Muscle of leg (tissue), 11 donors: ENCODE data around the gene ANXA1. TPM values are rescaled to one million over a fixed set of nuclear protein-coding genes. Genes with fewer than 3 reads are reported as not detected.

ENCODE experiments used
- DNase-seq: peaks from one replicate; pipeline ENCODE4 v3.0.0; 2013
- H3K27ac ChIP-seq: one replicate; pipeline ENCODE4 v1.5.1; 2013; ENCODE audit warnings: mild to moderate bottlenecking, low read length, control low read depth
- H3K27me3 ChIP-seq: one replicate; pipeline ENCODE4 v1.6.1; 2013; ENCODE audit warnings: low read length; ENCODE audit not compliant: control insufficient read depth, insufficient read depth
- H3K36me3 ChIP-seq: one replicate; pipeline ENCODE4 v1.6.1; 2013; ENCODE audit warnings: low read length; ENCODE audit not compliant: control insufficient read depth, insufficient read depth
- H3K4me1 ChIP-seq: one replicate; pipeline ENCODE4 v1.6.1; 2013; ENCODE audit warnings: low read length; ENCODE audit not compliant: control insufficient read depth, insufficient read depth
- H3K4me3 ChIP-seq: one replicate; pipeline ENCODE4 v1.5.1; 2013; ENCODE audit warnings: low read length, control low read depth
- H3K9me3 ChIP-seq: replicated peaks from 2 replicates; pipeline ENCODE4 v1.6.1; 2013; ENCODE audit warnings: low read depth, low read length; ENCODE audit not compliant: control insufficient read depth
- WGBS: methylation state at CpG from one replicate; pipeline ENCODE4 v1.1.5; 2013; ENCODE audit warnings: missing lambda C conversion rate; ENCODE audit not compliant: insufficient coverage; 5-methylcytosine and 5-hydroxymethylcytosine counted together
- polyA plus RNA-seq, 8 donors: library from polyadenylated mRNA; unstranded; fragments of 120-200 nt; gene quantifications; one replicate each; pipeline versions ENCODE4 v1.2.1 to v1.2.3, GENCODE V29; 2013; ENCODE audit warnings: inconsistent platforms in 1 of 8, low replicate concordance in 1 of 8; ENCODE audit not compliant: insufficient read length in 8 of 8, insufficient read depth in 1 of 8
- total RNA-seq: library from RNA; stranded (reverse); fragments of 120-200 nt; gene quantifications from one replicate; pipeline ENCODE4 v1.2.4, GENCODE V29; 2013

The ANXA1 gene
- total and polyA plus RNA-seq, 9 donors, result 87.6 to 323 (median 126) TPM

DNA sequence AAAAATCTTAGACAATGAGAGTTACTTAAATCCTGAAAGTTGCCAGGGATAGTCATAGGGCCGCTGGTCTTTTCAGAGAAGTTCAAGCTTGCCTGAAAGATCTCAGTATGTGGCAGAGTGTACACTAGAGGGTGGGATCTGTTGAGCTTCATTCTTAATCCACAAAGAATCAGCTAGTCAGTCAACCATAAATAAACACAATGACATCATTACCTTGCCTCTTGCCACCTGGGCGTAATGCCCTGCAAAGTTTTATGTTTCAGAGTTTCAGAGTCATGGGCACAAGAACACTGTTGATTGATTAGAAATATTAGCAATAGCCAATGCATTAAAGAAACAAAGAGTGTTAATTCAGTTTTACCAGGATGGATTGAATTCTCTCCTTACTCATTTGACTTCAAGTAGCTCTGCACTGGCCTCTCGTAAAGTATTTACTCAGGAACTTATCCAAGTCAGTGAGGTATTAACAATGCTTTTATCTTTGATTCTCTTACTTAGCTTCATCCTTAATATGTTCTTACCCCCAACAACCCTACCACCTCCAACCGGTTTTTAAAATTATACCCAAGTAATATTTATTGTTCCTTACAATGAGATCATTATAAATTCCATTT lies 14.3 kb upstream of the ANXA1 start:
- WGBS, result no CpG with 5 or more reads among the region's 4 CpGs
- H3K4me3 ChIP-seq, result no peak overlapping the region
- H3K4me1 ChIP-seq, result no peaks in the 10 kb centered on the region
- no peaks in the 10 kb centered on the region for H3K36me3 ChIP-seq
- no peaks in the 10 kb centered on the region for H3K27me3 ChIP-seq
- no peaks in the 10 kb centered on the region for H3K9me3 ChIP-seq
- no peak overlapping the region for H3K27ac ChIP-seq
- DNase-seq, result no peak

DNA sequence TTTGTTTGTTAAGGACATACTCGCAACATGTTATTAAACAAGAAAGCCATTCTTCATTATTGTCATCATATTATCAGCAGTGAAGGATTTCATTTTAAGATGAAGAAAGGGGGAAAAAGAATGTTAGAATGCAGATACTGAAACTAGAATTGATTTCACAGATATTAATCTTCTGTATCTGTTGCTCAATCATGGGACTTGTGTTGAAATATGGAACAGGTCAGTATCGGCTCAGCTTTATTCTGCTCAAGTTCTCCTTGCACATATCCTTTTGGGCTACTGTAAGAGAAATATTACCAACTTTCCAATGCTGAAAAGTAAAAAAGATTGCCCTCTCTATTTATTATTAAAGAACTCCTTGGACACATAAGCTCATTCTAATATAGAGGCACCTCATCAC lies 13.8 kb upstream of the ANXA1 start:
- DNase-seq, result no peak
- WGBS, result no CpG with 5 or more reads among the region's 2 CpGs
- no peaks in the 10 kb centered on the region for H3K36me3 ChIP-seq
- H3K9me3 ChIP-seq, result no peaks in the 10 kb centered on the region
- H3K27ac ChIP-seq, result no peak overlapping the region
- H3K27me3 ChIP-seq, result no peaks in the 10 kb centered on the region
- H3K4me3 ChIP-seq, result no peak overlapping the region
- H3K4me1 ChIP-seq, result no peaks in the 10 kb centered on the region

DNA sequence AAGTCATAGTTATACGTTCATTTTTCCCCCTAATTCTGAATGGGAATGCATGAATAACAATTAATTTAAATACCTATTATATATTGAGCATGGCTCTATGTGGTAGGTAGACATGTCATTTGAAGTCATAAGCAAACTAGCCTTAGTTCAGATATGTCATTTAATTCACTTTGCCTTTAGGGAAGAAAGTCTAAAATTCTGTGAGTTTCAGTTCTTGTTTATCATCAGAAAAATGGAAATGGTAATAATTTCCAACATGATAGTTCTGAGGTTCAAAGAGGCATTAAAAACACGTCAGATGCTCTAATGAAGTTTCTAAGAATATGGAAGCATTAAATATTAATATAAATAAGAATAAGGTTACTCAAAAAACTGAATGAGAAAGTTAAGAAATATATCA lies 13.1 kb upstream of the ANXA1 start:
- no peaks in the 10 kb centered on the region for H3K36me3 ChIP-seq
- H3K27ac ChIP-seq, result no peak overlapping the region
- WGBS, result no CpG with 5 or more reads among the region's 2 CpGs
- no peaks in the 10 kb centered on the region for H3K9me3 ChIP-seq
- no peaks in the 10 kb centered on the region for H3K27me3 ChIP-seq
- no peak for DNase-seq
- H3K4me1 ChIP-seq, result no peaks in the 10 kb centered on the region
- H3K4me3 ChIP-seq, result no peak overlapping the region

DNA sequence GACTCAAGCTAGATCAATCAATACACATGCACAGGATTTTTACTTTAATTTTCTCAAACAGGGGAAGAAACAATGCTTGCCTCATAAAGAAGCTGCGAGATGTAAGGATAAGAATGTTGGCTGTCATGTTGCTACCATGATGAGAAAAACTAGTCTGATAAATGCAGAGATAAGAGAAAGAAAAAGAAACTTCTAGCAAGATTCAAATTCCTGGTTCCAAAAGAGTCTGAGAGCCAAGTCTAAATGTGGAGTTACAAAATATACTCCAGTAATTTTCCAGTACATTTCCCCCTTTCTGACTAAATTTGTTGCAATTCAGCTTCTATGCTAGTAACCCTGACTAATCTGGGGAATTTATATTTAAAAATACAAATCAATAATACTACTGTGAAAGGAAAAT lies 10.4 kb upstream of the ANXA1 start:
- H3K27ac ChIP-seq, result no peak overlapping the region
- no CpG with 5 or more reads among the region's 1 CpG for WGBS
- DNase-seq, result no peak
- H3K4me1 ChIP-seq, result no peaks in the 10 kb centered on the region
- no peaks in the 10 kb centered on the region for H3K27me3 ChIP-seq
- no peaks in the 10 kb centered on the region for H3K9me3 ChIP-seq
- no peaks in the 10 kb centered on the region for H3K36me3 ChIP-seq
- no peak overlapping the region for H3K4me3 ChIP-seq

DNA sequence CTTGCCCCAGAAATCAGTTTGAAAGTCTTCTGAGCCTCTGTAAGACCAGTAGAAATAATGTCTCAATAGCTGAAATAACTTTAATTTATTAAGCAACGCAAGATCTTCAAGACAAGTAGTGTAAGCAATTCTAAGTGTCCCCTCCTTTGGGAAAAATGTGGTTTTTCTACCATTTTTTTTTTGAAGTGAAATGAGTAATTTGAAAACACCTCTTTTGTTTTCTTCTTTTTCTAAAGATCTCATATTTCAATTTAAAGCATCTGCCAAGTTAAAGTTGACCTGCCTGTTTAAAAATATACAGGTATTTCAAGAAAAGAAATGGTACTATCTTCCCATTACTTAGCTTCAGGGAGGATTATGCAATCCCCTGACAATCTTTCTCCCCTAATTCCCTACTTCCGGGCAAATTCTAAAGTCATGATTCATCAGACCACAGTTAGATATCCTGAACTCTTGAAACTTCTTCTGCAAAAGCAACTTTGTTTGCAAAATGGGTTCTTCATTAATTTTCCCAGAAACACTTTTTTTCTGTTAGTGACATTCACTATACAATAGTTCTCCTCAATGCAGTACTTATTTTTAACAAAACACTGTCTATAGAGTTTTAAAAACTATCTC lies 7.8 kb upstream of the ANXA1 start:
- DNase-seq, result peak; percentile 68
- no CpG with 5 or more reads among the region's 2 CpGs for WGBS

DNA sequence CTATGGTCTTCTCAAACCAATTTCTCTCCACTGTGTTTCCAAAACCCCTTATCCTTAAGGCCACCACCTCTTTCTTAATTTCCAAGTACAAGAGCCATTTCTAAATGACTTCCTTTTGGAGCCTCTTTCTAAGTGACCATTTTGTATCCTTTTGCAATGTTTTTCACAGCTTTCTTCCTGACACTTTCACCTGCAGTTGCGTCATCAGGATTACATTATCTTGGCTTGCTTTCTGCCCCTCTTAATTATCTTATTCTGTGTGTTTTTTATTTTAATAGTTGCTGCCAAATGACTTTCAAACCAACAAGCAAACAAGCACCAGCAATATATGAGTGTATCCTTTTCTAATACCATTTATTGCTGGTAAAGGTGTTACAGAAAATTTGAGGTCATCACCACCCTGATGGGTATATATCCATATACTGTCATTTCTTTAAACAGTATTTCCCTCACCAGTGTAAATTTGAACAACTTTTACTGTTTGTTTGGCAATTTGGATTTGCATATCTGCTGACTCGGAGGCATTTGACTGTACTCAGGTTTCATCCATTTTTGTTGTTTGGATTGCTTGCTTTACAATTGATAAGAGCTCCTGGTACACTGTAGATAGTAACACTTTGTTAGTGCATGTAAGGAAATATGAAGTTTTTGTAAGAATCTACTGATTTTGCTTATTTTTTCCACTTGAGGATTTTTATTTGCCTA lies 5.4 kb upstream of the ANXA1 start:
- WGBS, result no CpG with 5 or more reads among the region's 2 CpGs
- H3K9me3 ChIP-seq, result no peaks in the 10 kb centered on the region
- peaks cover 2% of the 10 kb centered on the region for H3K4me1 ChIP-seq

More for the DNA sequence above, 7.8 kb upstream of the ANXA1 start:
- Histone ChIP-seq H3K9me3 (no peaks in the 10 kb centered on the region), H3K27me3 (no peaks in the 10 kb centered on the region), H3K36me3 (no peaks in the 10 kb centered on the region), H3K27ac (no peak overlapping the region), H3K4me3 (no peak overlapping the region), H3K4me1 (no peaks in the 10 kb centered on the region)

DNA sequence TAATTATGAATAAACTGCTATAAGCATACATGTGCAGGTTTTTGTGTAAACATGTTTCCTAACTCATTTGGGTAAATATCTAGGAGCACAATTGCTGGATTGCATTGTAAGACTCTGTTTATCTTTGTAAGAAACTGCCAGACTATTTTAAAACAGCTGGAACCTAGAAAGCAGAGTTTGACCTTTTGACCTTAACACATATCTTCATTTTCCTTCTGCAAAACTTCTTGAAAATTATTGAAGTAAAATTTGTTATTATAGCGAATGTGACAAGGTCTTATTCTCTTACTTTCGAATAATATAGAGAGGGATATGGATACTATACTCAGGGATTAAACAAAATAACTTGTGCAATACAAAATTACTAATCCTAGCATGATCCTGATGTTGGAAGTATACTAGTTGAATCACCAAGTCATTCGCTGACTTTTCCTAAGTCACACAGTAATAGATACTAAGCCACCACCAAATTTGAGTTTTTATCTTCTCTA lies 3.2 kb upstream of the ANXA1 start:
- Histone ChIP-seq H3K9me3 (no peaks in the 10 kb centered on the region), H3K4me1 (peaks cover 2% of the 10 kb centered on the region), H3K27me3 (no peaks in the 10 kb centered on the region), H3K27ac (no peak overlapping the region), H3K36me3 (no peaks in the 10 kb centered on the region), H3K4me3 (no peak overlapping the region)
- DNase-seq, result no peak
- no CpG with 5 or more reads among the region's 3 CpGs for WGBS

More for the DNA sequence above, 5.4 kb upstream of the ANXA1 start:
- Histone ChIP-seq H3K27ac (no peak overlapping the region), H3K36me3 (no peaks in the 10 kb centered on the region), H3K27me3 (no peaks in the 10 kb centered on the region), H3K4me3 (no peak overlapping the region)
- DNase-seq, result no peak

DNA sequence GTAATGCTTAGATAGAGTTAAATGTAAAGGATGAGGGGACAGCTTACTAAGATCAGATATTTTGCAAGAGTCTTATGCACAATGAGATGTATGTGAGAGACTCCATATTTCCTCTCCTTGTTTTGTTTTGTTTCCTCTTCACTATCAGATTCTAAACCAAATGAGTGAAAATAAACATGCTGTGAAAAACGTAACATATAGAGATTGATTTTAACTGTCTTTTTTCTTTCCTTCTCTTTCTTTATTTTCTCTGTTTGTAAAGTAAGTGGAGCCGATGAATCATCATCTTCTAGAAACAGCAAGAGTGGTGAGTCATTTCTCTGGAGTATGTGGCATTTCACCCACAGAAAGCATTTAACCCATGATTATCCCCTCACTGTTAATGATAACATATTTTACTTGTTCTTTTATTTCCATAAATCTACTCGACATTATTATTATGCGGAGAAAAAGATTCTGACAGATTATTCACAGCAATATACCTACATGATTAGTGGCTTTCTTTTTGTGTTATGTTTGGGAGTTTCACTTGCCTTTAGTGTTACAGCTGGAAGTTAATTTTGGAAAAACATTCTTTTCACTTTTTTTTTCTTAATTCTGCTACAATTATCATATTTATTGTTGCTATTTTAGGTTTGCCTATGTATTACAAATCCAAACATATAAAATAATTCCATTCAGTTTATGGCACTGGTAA lies 2.1 kb upstream of the ANXA1 start:
- peak; percentile 80 for DNase-seq
- Histone ChIP-seq H3K4me1 (peaks cover 3% of the 10 kb centered on the region), H3K36me3 (no peaks in the 10 kb centered on the region), H3K27ac (peak overlapping the region; percentile 67), H3K4me3 (no peak overlapping the region), H3K9me3 (no peaks in the 10 kb centered on the region), H3K27me3 (no peaks in the 10 kb centered on the region)
- no CpG with 5 or more reads among the region's 4 CpGs for WGBS

DNA sequence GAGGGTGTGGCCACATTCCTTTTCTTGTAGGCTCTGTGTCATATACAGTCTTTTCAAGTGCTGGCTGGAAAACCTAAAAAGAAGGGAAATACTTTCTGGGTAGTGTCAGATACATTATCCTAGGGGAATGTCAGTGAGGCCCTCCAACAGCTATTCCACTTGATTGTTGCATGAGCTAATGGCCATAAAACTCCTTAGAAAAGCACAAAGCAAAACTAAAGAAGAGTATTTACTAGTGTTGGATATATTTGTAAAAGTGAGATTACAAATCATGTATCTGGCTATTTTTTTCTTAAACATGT lies 829 bp downstream of the ANXA1 start:
- Histone ChIP-seq H3K27me3 (no peaks in the 10 kb centered on the region), H3K4me3 (peak overlapping the region; percentile 41), H3K36me3 (no peaks in the 10 kb centered on the region), H3K27ac (peak overlapping the region; percentile 83), H3K9me3 (no peaks in the 10 kb centered on the region), H3K4me1 (peaks cover 3% of the 10 kb centered on the region)
- DNase-seq, result peak; percentile 93

DNA sequence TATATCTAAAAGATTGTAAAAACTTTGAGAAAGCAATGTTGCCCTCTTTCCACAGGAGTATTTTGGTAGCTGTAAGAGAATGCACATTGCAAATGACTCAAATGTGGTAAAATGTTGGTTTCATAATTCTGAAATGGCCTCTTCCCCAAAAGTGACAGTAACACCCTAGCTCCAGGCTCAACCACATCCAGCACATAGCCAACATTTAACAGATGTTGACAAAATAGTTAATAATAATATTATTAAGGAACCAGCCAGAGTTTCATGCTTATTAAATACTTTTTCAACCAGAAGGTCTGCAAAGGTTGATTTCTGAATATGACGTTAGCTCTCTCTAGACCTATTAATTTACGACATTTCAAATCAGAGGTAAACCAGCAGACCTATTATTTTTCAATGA lies 1.3 kb downstream of the ANXA1 start:
- peaks cover 3% of the 10 kb centered on the region for H3K4me1 ChIP-seq
- no CpG with 5 or more reads among the region's 2 CpGs for WGBS
- H3K27ac ChIP-seq, result peak overlapping the region; percentile 83
- no peaks in the 10 kb centered on the region for H3K36me3 ChIP-seq
- H3K27me3 ChIP-seq, result no peaks in the 10 kb centered on the region
- DNase-seq, result peak; percentile 59
- no peaks in the 10 kb centered on the region for H3K9me3 ChIP-seq
- H3K4me3 ChIP-seq, result peak overlapping the region; percentile 41
